Neural cell (in vitro differentiated cells): ENCODE measurements around the gene ITGA11. TPM values are rescaled to one million over a fixed set of nuclear protein-coding genes. Genes with fewer than 3 reads are reported as not detected.

Experiments
- H2AFZ ChIP-seq: fragments of 200-600, 300-800 bp; sonication (generic), shearing (Covaris generic); 2 replicates; pipeline ENCODE4 v1.6.0; 2014; ENCODE audit warnings: low read depth, mild to moderate bottlenecking, antibody characterized with exemption, low read length, moderate library complexity
- H3F3A ChIP-seq: fragments of 200-600 bp; shearing (Covaris generic); 2 replicates; pipeline ENCODE4 v1.6.1; 2016; ENCODE audit warnings: mild to moderate bottlenecking, moderate library complexity, mixed read lengths, antibody characterized with exemption, low read length; ENCODE audit not compliant: insufficient read depth, poor library complexity, severe bottlenecking
- H3K27ac ChIP-seq: fragments of 200-600, 300-800 bp; sonication (generic), shearing (Covaris generic); 2 replicates; pipeline ENCODE4 v1.5.1; 2014; ENCODE audit warnings: mild to moderate bottlenecking, low read length, moderate library complexity
- H3K27me3 ChIP-seq: fragments of 300-800, 200-600 bp; sonication (generic), shearing (Covaris generic); 2 replicates; pipeline ENCODE4 v1.6.0; 2014; ENCODE audit warnings: mild to moderate bottlenecking, low read depth, low read length, moderate library complexity; ENCODE audit not compliant: insufficient read depth
- H3K36me3 ChIP-seq: fragments of 300-800, 200-600 bp; sonication (generic), shearing (Covaris generic); 2 replicates; pipeline ENCODE4 v1.5.1; 2014; ENCODE audit warnings: mild to moderate bottlenecking, antibody characterized with exemption, low read length, moderate library complexity; ENCODE audit not compliant: insufficient read depth
- H3K4me2 ChIP-seq: fragments of 300-800, 200-600 bp; sonication (generic), shearing (Covaris generic); 2 replicates; pipeline ENCODE4 v1.6.0; 2014; ENCODE audit warnings: mild to moderate bottlenecking, low read length
- H3K4me3 ChIP-seq: fragments of 300-800, 200-600 bp; sonication (generic), shearing (Covaris generic); 2 replicates; pipeline ENCODE4 v1.5.1; 2014; ENCODE audit warnings: mild to moderate bottlenecking, low read length, moderate library complexity
- H3K79me2 ChIP-seq: fragments of 200-600 bp; shearing (Covaris generic); replicated peaks from 2 replicates; pipeline ENCODE4 v1.6.0; 2014; ENCODE audit warnings: mild to moderate bottlenecking, low read length, moderate library complexity; ENCODE audit not compliant: insufficient read depth
- H3K9ac ChIP-seq: fragments of 300-800, 200-600 bp; sonication (generic), shearing (Covaris generic); 2 replicates; pipeline ENCODE4 v1.6.1; 2016; ENCODE audit warnings: mild to moderate bottlenecking, low read length, mixed read lengths
- H3K9me2 ChIP-seq: fragments of 200-600 bp; shearing (Covaris generic); 2 replicates; pipeline ENCODE4 v1.6.1; 2016; ENCODE audit warnings: mild to moderate bottlenecking, low read length, mixed read lengths; ENCODE audit not compliant: insufficient read depth
- H3K9me3 ChIP-seq: fragments of 200-600, 300-800 bp; sonication (generic), shearing (Covaris generic); 2 replicates; pipeline ENCODE4 v1.6.1; 2016; ENCODE audit warnings: mild to moderate bottlenecking, mixed run types, low read length, moderate library complexity, mixed read lengths
- H4K20me1 ChIP-seq: fragments of 200-600 bp; shearing (Covaris generic); 2 replicates; pipeline ENCODE4 v1.6.1; 2016; ENCODE audit warnings: mild to moderate bottlenecking, mixed run types; ENCODE audit not compliant: insufficient read depth
- EP300 ChIP-seq: fragments of 450-650 bp; conservative IDR thresholded peaks from 2 replicates; pipeline ENCODE4 v1.6.1; 2014; ENCODE audit warnings: antibody characterized with exemption, mild to moderate bottlenecking, moderate library complexity; ENCODE audit not compliant: poor library complexity, severe bottlenecking
- EZH2 ChIP-seq: fragments of 200-600, 300-800 bp; shearing (Covaris generic), sonication (generic); IDR thresholded peaks from 2 replicates; pipeline ENCODE4 v1.6.1; 2014; ENCODE audit warnings: antibody characterized with exemption, low read length, borderline replicate concordance, mild to moderate bottlenecking; ENCODE audit not compliant: insufficient read depth, poor library complexity, severe bottlenecking
- MXI1 ChIP-seq: fragments of 450-650 bp; conservative IDR thresholded peaks from 2 replicates; pipeline ENCODE4 v1.6.1; 2014; ENCODE audit warnings: antibody characterized with exemption, mild to moderate bottlenecking; ENCODE audit not compliant: poor library complexity, severe bottlenecking
- POLR2AphosphoS5 ChIP-seq: IDR thresholded peaks from 2 replicates; pipeline ENCODE4 v1.6.1; 2012
- RAD21 ChIP-seq: fragments of 450-650 bp; conservative IDR thresholded peaks from 2 replicates; pipeline ENCODE4 v1.6.1; 2014; ENCODE audit warnings: antibody characterized with exemption, mild to moderate bottlenecking, moderate library complexity
- SMC3 ChIP-seq: fragments of 450-650 bp; conservative IDR thresholded peaks from 2 replicates; pipeline ENCODE4 v1.6.1; 2014; ENCODE audit warnings: antibody characterized with exemption, mild to moderate bottlenecking, moderate library complexity; ENCODE audit not compliant: poor library complexity
- TAF1 ChIP-seq: IDR thresholded peaks from 2 replicates; pipeline ENCODE4 v1.6.1; 2012; ENCODE audit warnings: low read depth
- polyA plus RNA-seq: library from polyadenylated mRNA; depleted of rRNA; stranded (reverse); fragments of >200 nt; gene quantifications from 2 replicates; pipeline ENCODE4 v1.2.3, GENCODE V29; 2014
- TF ChIP-seq, protein P1 (sequence below): IDR thresholded peaks from 2 replicates; pipeline ENCODE4 v1.6.1; 2012; ENCODE audit warnings: borderline replicate concordance
- TF ChIP-seq, protein P2 (sequence below): fragments of 450-650 bp; IDR thresholded peaks from 2 replicates; pipeline ENCODE4 v1.5.1; 2014; ENCODE audit warnings: antibody characterized with exemption, mild to moderate bottlenecking, moderate library complexity; ENCODE audit not compliant: poor library complexity, severe bottlenecking

ITGA11 gene
- polyA plus RNA-seq, 1 donor from 2014 or later = not detected

DNA sequence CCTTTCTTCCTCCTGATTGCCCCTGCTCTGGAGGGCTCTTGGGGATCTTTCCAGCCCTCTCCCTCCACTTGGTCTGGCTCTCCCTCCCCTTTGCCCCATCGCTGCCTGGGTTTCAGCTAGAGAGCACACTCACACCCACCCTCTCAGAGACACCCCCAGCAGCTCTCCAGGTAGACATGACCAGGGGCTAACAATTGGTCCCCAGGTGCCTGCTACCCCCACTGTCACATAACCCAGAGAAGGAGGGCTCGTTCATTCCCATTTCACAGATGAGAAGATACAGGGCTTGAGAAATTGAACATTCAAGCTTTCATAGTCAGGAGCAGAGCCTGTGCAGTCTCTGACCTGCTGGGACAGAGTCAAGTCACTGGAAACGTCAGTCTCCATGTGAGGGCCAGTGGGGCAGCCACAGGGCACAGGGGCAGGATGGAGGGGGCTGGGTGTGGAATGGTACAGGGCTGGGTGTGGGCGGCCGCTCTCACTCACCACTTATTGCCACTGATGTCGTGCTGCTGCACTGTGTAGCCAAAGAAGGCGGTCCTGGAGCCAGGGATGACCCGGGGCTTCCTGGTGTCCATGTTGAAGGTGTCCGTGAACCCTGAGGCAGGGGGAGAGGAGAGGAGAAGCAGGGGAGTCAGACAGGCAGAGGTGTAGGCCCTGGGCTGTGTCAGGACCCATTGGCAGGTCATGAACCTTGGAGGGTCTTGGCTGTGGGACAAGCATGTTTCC, 29.4 kb downstream of the ITGA11 start:
- no peaks in the 10 kb centered on the region for H4K20me1 ChIP-seq
- no peaks in the 10 kb centered on the region for H3K79me2 ChIP-seq
- H3K4me3 ChIP-seq = no peak overlapping the region
- H3K27me3 ChIP-seq = no peaks in the 10 kb centered on the region
- H3K36me3 ChIP-seq = no peaks in the 10 kb centered on the region
- H3F3A ChIP-seq = no peaks in the 10 kb centered on the region
- H3K9ac ChIP-seq = no peak overlapping the region
- no peak overlapping the region for H3K27ac ChIP-seq
- H2AFZ ChIP-seq = no peak overlapping the region
- H3K4me2 ChIP-seq = no peak overlapping the region
- H3K9me3 ChIP-seq = no peaks in the 10 kb centered on the region
- TF ChIP-seq EP300 = no peak
- TF ChIP-seq POLR2AphosphoS5 = no peak
- TF ChIP-seq RAD21 = no peak
- no peak for TF ChIP-seq MXI1
- no peak for TF ChIP-seq TAF1
- TF ChIP-seq, protein P1, sequence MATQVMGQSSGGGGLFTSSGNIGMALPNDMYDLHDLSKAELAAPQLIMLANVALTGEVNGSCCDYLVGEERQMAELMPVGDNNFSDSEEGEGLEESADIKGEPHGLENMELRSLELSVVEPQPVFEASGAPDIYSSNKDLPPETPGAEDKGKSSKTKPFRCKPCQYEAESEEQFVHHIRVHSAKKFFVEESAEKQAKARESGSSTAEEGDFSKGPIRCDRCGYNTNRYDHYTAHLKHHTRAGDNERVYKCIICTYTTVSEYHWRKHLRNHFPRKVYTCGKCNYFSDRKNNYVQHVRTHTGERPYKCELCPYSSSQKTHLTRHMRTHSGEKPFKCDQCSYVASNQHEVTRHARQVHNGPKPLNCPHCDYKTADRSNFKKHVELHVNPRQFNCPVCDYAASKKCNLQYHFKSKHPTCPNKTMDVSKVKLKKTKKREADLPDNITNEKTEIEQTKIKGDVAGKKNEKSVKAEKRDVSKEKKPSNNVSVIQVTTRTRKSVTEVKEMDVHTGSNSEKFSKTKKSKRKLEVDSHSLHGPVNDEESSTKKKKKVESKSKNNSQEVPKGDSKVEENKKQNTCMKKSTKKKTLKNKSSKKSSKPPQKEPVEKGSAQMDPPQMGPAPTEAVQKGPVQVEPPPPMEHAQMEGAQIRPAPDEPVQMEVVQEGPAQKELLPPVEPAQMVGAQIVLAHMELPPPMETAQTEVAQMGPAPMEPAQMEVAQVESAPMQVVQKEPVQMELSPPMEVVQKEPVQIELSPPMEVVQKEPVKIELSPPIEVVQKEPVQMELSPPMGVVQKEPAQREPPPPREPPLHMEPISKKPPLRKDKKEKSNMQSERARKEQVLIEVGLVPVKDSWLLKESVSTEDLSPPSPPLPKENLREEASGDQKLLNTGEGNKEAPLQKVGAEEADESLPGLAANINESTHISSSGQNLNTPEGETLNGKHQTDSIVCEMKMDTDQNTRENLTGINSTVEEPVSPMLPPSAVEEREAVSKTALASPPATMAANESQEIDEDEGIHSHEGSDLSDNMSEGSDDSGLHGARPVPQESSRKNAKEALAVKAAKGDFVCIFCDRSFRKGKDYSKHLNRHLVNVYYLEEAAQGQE = no peak
- TF ChIP-seq, protein P2, sequence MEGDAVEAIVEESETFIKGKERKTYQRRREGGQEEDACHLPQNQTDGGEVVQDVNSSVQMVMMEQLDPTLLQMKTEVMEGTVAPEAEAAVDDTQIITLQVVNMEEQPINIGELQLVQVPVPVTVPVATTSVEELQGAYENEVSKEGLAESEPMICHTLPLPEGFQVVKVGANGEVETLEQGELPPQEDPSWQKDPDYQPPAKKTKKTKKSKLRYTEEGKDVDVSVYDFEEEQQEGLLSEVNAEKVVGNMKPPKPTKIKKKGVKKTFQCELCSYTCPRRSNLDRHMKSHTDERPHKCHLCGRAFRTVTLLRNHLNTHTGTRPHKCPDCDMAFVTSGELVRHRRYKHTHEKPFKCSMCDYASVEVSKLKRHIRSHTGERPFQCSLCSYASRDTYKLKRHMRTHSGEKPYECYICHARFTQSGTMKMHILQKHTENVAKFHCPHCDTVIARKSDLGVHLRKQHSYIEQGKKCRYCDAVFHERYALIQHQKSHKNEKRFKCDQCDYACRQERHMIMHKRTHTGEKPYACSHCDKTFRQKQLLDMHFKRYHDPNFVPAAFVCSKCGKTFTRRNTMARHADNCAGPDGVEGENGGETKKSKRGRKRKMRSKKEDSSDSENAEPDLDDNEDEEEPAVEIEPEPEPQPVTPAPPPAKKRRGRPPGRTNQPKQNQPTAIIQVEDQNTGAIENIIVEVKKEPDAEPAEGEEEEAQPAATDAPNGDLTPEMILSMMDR = no peak
- TF ChIP-seq SMC3 = no peak
- TF ChIP-seq EZH2 = no peak
- no peaks in the 10 kb centered on the region for H3K9me2 ChIP-seq

DNA sequence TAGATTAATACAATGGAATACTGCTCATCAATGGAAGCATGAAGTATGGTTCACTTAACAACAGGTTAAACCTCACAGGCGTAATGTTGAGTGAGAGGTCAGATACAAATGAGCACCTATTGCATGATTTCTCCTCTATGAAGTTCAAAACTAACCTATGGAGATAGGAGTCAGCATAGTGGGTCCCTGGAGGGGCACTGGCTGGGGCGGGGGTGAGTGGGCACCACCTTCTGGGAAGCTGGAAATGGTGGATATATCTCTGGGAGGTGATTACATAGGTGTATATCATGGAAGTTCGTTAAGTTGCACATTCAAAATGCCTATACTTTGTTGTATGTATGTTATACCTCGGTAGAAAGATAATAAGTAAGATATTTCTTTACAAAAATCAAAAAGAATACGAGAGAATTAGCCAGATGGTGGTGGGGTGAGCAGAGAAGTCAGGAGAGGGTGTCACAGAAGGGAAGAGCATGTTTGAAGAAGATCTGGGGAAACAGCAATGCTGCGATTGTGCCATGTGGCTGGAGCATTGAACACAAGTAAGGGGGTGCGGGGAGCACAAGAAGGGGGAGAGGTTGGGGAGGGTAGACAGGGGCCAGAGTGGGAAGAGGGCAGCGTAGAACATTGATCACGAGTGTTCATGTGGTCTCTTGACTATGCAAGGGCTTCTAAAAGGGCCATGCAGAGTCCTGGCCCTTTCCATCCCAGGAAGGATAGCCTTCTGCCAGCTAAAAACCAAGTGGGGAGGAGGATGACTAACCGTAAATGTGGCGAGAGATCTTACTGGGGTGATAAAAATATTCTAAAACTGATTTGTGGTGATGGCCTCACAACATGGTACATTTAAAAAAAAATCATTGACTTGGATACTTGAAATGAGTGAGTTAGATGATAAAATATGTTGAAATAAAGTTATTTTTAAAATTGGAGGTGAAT, 30.2 kb downstream of the ITGA11 start:
- H3K4me3 ChIP-seq = no peak overlapping the region
- H3K9me3 ChIP-seq = no peaks in the 10 kb centered on the region
- H3K27ac ChIP-seq = no peak overlapping the region
- no peak overlapping the region for H3K9ac ChIP-seq
- no peak overlapping the region for H2AFZ ChIP-seq
- H3K79me2 ChIP-seq = no peaks in the 10 kb centered on the region
- H3K36me3 ChIP-seq = no peaks in the 10 kb centered on the region
- no peaks in the 10 kb centered on the region for H3K27me3 ChIP-seq
- TF ChIP-seq, protein P2 = no peak
- TF ChIP-seq MXI1 (no peak), SMC3 (no peak), TAF1 (no peak), EZH2 (no peak)
- TF ChIP-seq, protein P1 = no peak
- H3K9me2 ChIP-seq = no peaks in the 10 kb centered on the region
- no peak overlapping the region for H3K4me2 ChIP-seq
- no peaks in the 10 kb centered on the region for H4K20me1 ChIP-seq
- no peaks in the 10 kb centered on the region for H3F3A ChIP-seq
